ENCODE data around the gene LY6G6C. TPM values are rescaled to one million over a fixed set of nuclear protein-coding genes. Genes with fewer than 3 reads are reported as not detected.

Gene LY6G6C
- total RNA-seq, 8 experiments from 2014 or later, result 0.16 to 1.6 (median 0.41) TPM; not detected in 3

- WGBS, 10 experiments, result 0 to 7% (median 2%) methylated on average over 3 to 37 of the region's 54 CpGs
- in situ Hi-C loops (cut with MboI; ENCODE audit: low pct_unique_long_range_greater_than_20kb in 2 of 9, low sequenced_read_pairs in 9 of 9, unreplicated experiment in 9 of 9), result no loop called here
- Histone ChIP-seq H3K4me3 (peak within 1 kb of the TSS; percentile 67 to 93 (median 85)), H3K4me1 (replicated peaks in 1 of 2) (peaks cover 10% of the 10 kb centered on the region in 2 donors), H3K27ac (peak within 1 kb of the TSS; percentile 92 to 95)
- peak; percentile 94 to 98 (median 96) for ATAC-seq (replicated peaks in 6 of 8)
These were observed 18.5 kb downstream of the LY6G6C start, which contains the start of gene ABHD16A for GRCh38 chr6:31702819-31703716. TSS of gene ABHD16A (minus strand) at chr6:31703324. CDS start at chr6:31703281, 43 bp downstream.

- Histone ChIP-seq H3K27ac (peak overlapping the region; percentile 92 to 95), H3K4me3 (peak overlapping the region; percentile 67 to 93 (median 85)), H3K4me1 (replicated peaks in 1 of 2) (peaks cover 10% of the 10 kb centered on the region in 2 donors)
- in situ Hi-C loops (cut with MboI; ENCODE audit: low pct_unique_long_range_greater_than_20kb in 2 of 9, low sequenced_read_pairs in 9 of 9, unreplicated experiment in 9 of 9), result no loop called here
- WGBS, 10 experiments, result 0 to 7% (median 0%) methylated on average over 4 to 10 of the region's 10 CpGs
- ATAC-seq (replicated peaks in 6 of 8), result peak; percentile 2 to 18 (median 6)
These were observed 19.1 kb downstream of the LY6G6C start for GRCh38 chr6:31702405-31702818.

- peak overlapping the region in 1 of 2 donors; percentile 95 for H3K27ac ChIP-seq
- peak overlapping the region; percentile 67 to 93 (median 85) for H3K4me3 ChIP-seq
- H3K4me1 ChIP-seq (replicated peaks in 1 of 2), result peaks cover 10% of the 10 kb centered on the region in 2 donors
- 0 to 56% (median 10%) methylated on average over 1 to 6 of the region's 7 CpGs for WGBS, 10 experiments
- in situ Hi-C loops (cut with MboI; ENCODE audit: low pct_unique_long_range_greater_than_20kb in 2 of 9, low sequenced_read_pairs in 9 of 9, unreplicated experiment in 9 of 9), result no loop called here
- ATAC-seq (replicated peaks in 6 of 8), result peak in 4 of 8 experiments; percentile 3 to 31 (median 4)
These were observed 19.7 kb downstream of the LY6G6C start for GRCh38 chr6:31701666-31702404.

- no peak for ATAC-seq (replicated peaks in 6 of 8)
- 81 to 100% (median 93%) methylated on average over 1 to 4 of the region's 5 CpGs; no CpG with 5 or more reads in 3 of the 10 experiments for WGBS, 10 experiments
- Histone ChIP-seq H3K27ac (no peak overlapping the region), H3K4me3 (no peak overlapping the region), H3K4me1 (replicated peaks in 1 of 2) (peaks cover 10% of the 10 kb centered on the region in 2 donors)
- in situ Hi-C loops (cut with MboI; ENCODE audit: low pct_unique_long_range_greater_than_20kb in 2 of 9, low sequenced_read_pairs in 9 of 9, unreplicated experiment in 9 of 9), result no loop called here
These were observed 20.7 kb downstream of the LY6G6C start for GRCh38 chr6:31700740-31701401.

DNA sequence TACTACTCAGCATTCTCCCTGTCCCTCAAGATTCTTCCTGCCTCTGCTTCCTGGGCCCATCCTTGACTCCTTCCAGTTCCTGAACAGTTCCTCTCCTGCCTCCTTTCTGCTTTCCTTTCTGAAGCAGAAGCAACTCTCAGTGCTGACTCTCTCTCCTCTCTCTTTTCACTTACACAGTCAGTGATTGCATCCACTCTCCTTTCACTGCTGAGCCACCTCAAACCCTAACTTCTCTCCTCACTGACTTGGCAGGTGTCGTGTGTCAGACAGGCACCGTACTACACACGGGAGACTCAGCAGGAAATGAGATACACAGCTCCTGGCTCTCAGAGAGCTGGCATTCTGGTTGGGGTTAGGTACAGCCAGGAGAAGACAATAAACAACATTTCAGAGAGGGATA is 24.0 kb downstream of the LY6G6C start:
- Histone ChIP-seq H3K4me1 (replicated peaks in 1 of 2) (peaks cover 10% of the 10 kb centered on the region in 2 donors), H3K27ac (no peak overlapping the region), H3K4me3 (no peak overlapping the region)
- in situ Hi-C loops (cut with MboI; ENCODE audit: low pct_unique_long_range_greater_than_20kb in 2 of 9, low sequenced_read_pairs in 9 of 9, unreplicated experiment in 9 of 9), result loop anchor here in 1 of 9 experiments (25.0 kb wide), 1 partner anchor 265 kb away; the partner anchor contains the start of genes DXO, NELFE and SKIC2
- no peak for ATAC-seq (replicated peaks in 6 of 8)
- 20 to 100% (median 73%) methylated on average over 1 to 3 of the region's 3 CpGs; no CpG with 5 or more reads in 5 of the 10 experiments for WGBS, 10 experiments

- no peak overlapping the region for H3K4me3 ChIP-seq
- in situ Hi-C loops (cut with MboI; ENCODE audit: low pct_unique_long_range_greater_than_20kb in 2 of 9, low sequenced_read_pairs in 9 of 9, unreplicated experiment in 9 of 9), result loop anchor here in 1 of 9 experiments (25.0 kb wide), 1 partner anchor 269 kb away; the partner anchor contains the start of genes DXO, NELFE and SKIC2
- H3K27ac ChIP-seq, result no peak overlapping the region
- H3K4me1 ChIP-seq (replicated peaks in 1 of 2), result no peaks in the 10 kb centered on the region
- no peak for ATAC-seq (replicated peaks in 6 of 8)
- WGBS, 10 experiments, result 82 to 100% (median 92%) methylated on average over 1 to 3 of the region's 6 CpGs; no CpG with 5 or more reads in 4 of the 10 experiments
These were observed 28.0 kb downstream of the LY6G6C start for GRCh38 chr6:31693535-31693934.

- no peak for ATAC-seq (replicated peaks in 6 of 8)
- H3K4me3 ChIP-seq, result no peak overlapping the region
- no peaks in the 10 kb centered on the region for H3K4me1 ChIP-seq (replicated peaks in 1 of 2)
- no peak overlapping the region for H3K27ac ChIP-seq
- in situ Hi-C loops (cut with MboI; ENCODE audit: low pct_unique_long_range_greater_than_20kb in 2 of 9, low sequenced_read_pairs in 9 of 9, unreplicated experiment in 9 of 9), result loop anchor here in 1 of 9 experiments (25.0 kb wide), 1 partner anchor 269 kb away; the partner anchor contains the start of genes DXO, NELFE and SKIC2
- 61 to 100% (median 86%) methylated on average over 1 to 7 of the region's 9 CpGs; no CpG with 5 or more reads in 1 of the 10 experiments for WGBS, 10 experiments
These were observed 28.7 kb downstream of the LY6G6C start for GRCh38 chr6:31692886-31693285.

DNA sequence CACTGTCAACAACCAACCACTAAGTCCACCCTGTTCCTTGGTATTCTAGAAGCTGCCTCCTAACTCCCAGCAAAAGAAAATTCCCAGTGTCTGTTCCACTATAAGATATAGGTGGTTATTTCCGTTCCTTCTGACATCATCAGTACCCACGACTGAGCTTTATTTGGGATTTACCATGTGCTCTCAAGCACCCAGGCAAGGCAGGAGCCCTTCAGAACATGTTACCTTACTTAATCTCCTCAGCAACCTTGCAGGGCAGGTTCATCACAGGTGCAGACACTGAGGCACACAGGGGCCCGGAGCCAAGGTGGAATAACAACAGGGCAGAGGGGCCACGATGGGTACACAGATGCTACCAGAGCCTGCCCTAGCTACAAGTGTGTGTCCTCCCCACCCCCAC is 29.2 kb downstream of the LY6G6C start:
- Histone ChIP-seq H3K27ac (no peak overlapping the region), H3K4me3 (no peak overlapping the region), H3K4me1 (replicated peaks in 1 of 2) (no peaks in the 10 kb centered on the region)
- ATAC-seq (replicated peaks in 6 of 8), result no peak
- 73 to 100% (median 90%) methylated on average over 1 to 3 of the region's 4 CpGs; no CpG with 5 or more reads in 2 of the 10 experiments for WGBS, 10 experiments
- in situ Hi-C loops (cut with MboI; ENCODE audit: low pct_unique_long_range_greater_than_20kb in 2 of 9, low sequenced_read_pairs in 9 of 9, unreplicated experiment in 9 of 9), result loop anchor here in 1 of 9 experiments (25.0 kb wide), 1 partner anchor 270 kb away; the partner anchor contains the start of genes DXO, NELFE and SKIC2

DNA sequence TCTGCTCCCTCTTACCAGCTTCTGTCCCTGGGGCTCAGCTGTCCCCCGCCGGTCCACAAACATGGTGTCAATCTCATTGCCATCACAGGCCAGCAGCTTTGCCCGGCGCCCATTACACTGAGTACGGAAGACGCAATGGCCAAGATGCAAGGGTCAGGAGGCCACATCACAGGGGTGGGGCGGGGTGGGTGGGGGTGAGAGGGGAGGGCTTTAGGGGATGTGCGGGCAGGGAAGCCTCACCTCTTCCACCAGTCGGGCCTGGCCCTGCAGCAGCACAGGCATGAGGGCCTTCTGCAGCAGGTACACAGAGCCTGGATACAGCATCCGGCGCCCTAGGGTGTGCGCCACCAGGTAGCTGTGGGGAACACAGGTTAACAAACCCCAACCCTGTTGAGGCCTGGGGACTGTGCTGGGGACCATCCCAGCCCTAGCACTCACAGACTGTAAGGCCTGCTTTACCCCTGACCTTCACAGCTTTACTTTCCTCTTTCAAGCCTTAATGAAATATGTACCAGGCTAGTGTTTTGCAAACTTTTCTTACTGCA is 29.9 kb downstream of the LY6G6C start:
- H3K27ac ChIP-seq, result no peak overlapping the region
- no peaks in the 10 kb centered on the region for H3K4me1 ChIP-seq (replicated peaks in 1 of 2)
- H3K4me3 ChIP-seq, result no peak overlapping the region
- in situ Hi-C loops (cut with MboI; ENCODE audit: low pct_unique_long_range_greater_than_20kb in 2 of 9, low sequenced_read_pairs in 9 of 9, unreplicated experiment in 9 of 9), result loop anchor here in 1 of 9 experiments (25.0 kb wide), 1 partner anchor 271 kb away; the partner anchor contains the start of genes DXO, NELFE and SKIC2
- ATAC-seq (replicated peaks in 6 of 8), result no peak
- 100% methylated on average over 1 to 3 of the region's 12 CpGs; no CpG with 5 or more reads in 8 of the 10 experiments for WGBS, 10 experiments

GRCh38 chr6:31691078-31691463 is 30.5 kb downstream of the LY6G6C start:
- 67 to 100% (median 100%) methylated on average over 1 to 5 of the region's 6 CpGs; no CpG with 5 or more reads in 3 of the 10 experiments for WGBS, 10 experiments
- in situ Hi-C loops (cut with MboI; ENCODE audit: low pct_unique_long_range_greater_than_20kb in 2 of 9, low sequenced_read_pairs in 9 of 9, unreplicated experiment in 9 of 9), result loop anchor here in 1 of 9 experiments (25.0 kb wide), 1 partner anchor 271 kb away; the partner anchor contains the start of genes DXO, NELFE and SKIC2
- Histone ChIP-seq H3K27ac (no peak overlapping the region), H3K4me3 (no peak overlapping the region), H3K4me1 (replicated peaks in 1 of 2) (no peaks in the 10 kb centered on the region)
- ATAC-seq (replicated peaks in 6 of 8), result no peak

DNA sequence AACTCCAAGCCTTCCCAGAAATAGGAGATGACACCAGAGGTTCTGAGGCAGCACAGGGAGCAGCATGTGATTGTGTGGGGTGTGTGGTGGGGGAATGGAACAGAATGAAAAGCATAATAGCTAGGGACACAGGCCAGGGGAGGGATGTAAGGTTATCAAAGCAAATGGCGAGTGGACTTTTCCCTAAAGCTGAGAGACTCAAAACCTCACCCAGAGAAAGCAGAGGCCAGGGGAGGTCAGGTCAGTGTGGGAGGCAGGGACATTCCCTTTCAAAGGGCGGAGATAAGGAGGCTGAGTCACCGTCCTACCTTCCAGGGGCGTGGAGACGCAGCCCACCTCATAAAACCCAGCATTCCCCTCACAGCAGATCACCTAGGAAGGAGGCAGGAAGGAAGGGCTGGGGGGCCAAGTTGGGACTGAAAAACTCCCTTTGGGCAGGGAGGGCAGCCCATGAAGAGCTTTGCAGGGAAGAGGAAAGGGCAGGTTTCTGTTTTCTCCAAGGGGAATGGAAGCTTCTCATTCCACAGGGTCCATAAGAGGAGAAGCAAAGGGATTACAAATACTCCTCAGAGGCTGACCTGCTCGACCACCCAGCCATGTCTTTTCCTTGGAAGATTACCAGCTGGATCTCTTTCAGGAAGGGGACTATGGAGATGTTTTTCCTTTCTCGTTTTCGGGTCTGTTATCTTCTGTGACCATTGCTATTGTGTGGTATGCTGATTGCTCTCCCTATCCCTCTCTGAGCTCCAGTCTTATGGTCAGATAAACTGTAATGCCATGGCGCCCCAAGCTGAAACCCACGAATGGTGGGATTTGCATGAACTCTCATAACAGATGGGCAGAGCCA is 31.1 kb downstream of the LY6G6C start:
- WGBS, 10 experiments, result 20 to 95% (median 81%) methylated on average over 1 to 7 of the region's 10 CpGs; no CpG with 5 or more reads in 3 of the 10 experiments

More for the DNA sequence above, 31.1 kb downstream of the LY6G6C start:
- no peak overlapping the region for H3K27ac ChIP-seq
- no peak overlapping the region for H3K4me3 ChIP-seq
- no peaks in the 10 kb centered on the region for H3K4me1 ChIP-seq (replicated peaks in 1 of 2)
- ATAC-seq (replicated peaks in 6 of 8), result peak in 1 of 8 experiments; percentile 24
- in situ Hi-C loops (cut with MboI; ENCODE audit: low pct_unique_long_range_greater_than_20kb in 2 of 9, low sequenced_read_pairs in 9 of 9, unreplicated experiment in 9 of 9), result loop anchor here in 1 of 9 experiments (25.0 kb wide), 1 partner anchor 272 kb away; the partner anchor contains the start of genes DXO, NELFE and SKIC2
